Stimulated activated naive CD4-positive, alpha-beta T cell treated with Interleukin-2 at 50 U/mL for 16 hours (primary cell): ENCODE data around the gene ACER1.
A peak's percentile ranks its signal among the peaks of the same experiment; 100 is the strongest.
"Not testable (repeated sequence)": the region's sequence is repeated elsewhere in the genome, so short reads cannot be mapped to it uniquely, and the experiment has no call there.

Source experiments
- DNase-seq: peaks from one replicate; lab custom pipeline; 2025; lab: John Stamatoyannopoulos, UW

Gene ACER1, protein sequence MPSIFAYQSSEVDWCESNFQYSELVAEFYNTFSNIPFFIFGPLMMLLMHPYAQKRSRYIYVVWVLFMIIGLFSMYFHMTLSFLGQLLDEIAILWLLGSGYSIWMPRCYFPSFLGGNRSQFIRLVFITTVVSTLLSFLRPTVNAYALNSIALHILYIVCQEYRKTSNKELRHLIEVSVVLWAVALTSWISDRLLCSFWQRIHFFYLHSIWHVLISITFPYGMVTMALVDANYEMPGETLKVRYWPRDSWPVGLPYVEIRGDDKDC

DNA sequence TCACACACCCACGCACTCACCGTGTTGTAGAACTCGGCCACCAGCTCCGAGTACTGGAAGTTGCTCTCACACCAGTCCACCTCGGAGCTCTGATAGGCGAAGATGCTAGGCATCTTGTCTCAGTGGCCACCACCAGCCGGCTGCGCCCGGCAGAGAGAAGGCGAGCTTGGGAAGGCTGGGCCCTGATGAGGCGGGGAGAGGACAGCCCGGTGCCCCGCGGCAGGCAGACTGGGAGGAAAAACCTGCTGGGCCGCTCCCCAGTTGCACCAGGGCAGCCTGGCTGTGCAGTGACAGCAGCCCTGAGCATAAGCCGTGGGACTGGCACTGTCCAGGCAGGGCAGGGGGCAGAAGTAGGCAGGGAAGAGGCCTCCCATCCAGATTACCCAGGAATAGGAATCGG, at the start of gene ACER1:
TSS of gene ACER1 (minus strand) at position 174 of the 400 bp plus-strand sequence. CDS start at position 113, 61 bp downstream.
- DNase-seq = no peak

DNA sequence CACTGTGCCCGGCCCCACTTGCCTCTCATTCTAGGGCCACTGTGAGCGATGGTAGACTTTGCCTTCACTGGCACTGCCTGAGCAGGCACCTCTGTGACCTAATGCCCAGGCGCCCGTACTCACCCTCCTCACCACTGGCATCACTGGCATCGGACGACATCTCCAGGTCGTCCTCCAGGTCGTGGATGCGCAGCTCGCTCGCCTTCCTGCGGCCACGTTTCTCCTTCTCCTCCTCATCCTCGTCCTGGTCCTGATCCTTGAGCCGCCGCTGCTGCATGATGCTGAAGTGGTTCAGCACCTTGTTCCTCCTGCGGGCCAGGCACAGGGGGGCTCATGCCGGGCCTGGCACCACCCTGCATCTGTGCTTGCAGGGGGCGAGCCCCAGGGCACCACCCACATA, 49.8 kb upstream of the ACER1 start:
- DNase-seq = no peak

DNA sequence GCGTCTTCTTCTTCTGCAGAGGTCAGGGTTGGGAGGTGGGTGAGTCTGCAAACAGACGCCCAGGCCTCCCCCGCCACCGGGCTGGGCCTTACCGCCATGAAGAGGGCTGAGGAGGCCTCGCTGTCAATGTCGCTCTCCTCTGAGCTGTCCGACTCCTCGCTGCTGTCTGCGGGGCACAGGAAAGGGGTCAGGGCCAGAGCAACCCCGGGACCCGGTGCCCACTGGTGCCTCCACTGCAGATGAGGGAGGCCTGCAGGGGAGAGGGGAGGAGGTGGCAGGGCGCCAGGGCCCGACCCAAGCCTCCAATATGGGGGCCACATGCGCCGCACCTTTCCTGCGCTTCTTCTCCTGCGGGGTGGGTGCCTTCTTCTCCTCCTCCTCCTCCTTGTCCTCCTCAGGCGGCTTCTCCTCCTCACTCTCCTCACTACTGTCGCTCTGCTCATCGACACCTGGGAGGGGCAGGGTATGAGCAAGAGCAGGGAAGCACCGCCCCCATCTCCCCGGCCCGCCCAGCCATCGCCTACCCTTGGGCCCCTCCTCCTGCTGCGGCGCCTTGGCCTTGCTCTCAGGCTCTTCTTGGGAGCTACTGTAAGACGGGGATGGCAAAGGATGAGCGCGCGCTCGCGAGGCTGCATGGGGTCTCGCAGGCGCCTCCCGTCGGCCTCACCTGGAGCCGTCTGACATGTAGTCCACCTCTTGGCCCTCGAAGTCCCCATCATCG, 47.8 kb upstream of the ACER1 start:
- no peak for DNase-seq

DNA sequence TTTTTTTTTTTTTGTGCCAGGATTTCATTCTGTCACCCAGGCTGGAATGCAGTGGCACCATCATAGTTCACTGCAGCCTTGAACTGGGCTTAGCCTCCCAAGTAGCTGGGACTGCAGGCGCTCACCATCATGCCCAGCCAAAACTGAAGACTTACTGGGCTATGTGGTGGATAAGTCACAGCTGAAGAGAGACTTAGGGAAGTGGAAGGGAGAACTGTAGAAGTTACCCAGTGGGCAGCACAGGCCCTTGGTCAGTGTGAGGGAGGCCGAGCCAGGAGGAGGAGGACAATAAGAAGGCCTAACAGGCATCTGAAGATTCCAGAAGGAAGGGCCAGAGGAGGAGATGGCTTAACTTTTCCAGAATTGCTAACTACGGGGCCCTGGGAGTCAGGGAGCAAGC, 46.3 kb upstream of the ACER1 start:
- no peak for DNase-seq

DNA sequence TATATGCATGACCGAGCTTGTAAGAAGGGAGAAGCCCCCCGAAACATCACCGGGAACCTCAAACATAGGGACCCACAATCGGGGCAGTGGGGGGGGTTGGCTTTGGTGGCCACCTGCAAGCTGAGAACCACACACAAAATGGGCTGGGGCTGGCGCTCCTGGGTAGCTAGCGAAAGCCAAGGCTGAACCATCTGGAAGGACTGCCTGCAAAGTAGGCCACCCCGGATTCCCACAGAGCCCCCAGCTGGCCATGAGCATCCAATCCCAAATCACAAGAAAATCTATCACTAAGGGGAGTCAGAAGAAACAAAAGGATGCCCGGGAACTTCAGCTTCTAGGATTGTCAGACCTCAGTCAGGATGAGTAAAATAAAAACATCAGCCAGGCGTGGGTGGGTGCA, 45.1 kb upstream of the ACER1 start:
- no peak for DNase-seq

DNA sequence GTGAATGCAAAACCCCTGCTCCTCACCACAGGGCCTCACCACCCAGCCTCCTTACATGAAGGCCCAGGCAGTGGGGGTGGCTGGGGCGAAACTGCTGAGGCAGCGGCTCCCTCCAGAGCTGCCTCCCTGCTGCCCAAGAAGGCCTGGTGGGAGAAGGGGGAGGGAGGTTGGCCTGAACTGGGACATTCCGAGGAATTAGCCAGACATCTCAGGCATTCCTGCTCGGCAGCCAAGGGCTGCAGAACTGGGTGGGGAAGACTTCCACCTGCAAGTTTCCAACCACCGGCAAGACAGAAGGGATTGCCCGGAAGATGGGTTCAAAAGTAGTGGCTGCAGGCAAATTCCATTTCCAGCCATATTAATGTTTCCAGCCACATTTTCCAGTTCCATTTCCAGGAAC, 44.6 kb upstream of the ACER1 start:
- DNase-seq = no peak

DNA sequence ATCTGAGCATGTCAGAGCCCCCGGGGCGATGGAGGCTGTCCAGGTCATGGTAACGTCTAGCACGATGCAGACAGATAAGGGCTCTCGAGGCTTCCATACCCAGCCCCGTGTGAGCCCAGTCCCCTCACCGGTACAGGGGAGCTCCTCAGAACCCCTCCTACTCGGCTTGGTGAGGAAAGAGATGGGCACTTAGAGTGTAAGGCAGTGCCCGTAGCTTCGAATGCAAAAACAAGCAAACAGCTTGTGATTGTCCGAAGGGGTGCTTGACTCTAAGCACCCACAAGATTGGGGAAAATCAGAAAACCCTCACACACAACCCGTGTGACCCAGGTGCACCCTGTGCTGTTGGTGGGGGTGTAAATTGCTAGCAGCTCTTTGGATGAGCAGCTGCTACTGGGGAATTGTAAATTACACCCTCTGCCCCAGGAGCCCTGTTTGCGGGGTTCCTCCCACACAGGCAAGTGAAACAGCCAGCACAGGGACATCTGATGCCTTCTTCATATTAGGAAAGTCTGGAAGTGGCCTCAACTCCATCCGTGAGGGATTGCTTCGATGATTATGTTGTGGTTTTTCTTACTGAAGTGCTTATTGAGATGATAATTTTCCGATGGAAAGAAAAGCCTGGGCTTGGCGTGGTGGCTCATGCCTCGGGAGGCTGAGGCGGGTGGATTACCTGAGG, 43.2 kb upstream of the ACER1 start:
- no peak for DNase-seq

DNA sequence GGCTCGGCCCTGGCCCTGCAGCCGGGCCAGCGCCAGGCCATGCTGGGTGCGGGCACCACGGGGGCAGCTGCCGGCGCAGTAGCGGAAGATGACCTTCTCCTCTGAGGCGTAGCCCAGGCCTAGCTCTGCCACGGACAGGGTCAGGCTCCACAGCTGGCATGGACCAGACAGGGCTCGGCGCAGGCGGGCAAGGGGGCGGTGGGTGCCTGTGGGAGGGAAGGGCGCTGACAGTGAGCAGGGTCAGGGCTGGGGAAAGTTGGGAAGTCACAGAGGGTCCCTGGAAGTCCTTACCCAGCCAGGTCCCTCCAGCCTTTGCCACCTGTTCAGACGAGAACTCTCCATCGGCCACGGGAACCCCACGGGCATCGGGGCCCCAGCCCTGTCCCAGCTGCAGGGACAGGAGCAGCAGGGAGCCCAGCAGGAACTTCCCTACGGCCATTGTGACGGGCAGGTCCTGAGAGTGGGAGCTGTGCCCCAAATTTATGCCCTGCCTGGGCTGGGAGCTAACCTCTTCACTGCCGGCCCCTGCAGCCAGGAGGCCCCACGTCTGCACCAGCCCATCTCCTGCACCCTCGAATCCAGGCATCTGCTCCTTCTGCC, 42.1 kb upstream of the ACER1 start, which contains the start of gene PSPN:
TSS of gene PSPN (minus strand) at position 523 of the 600 bp plus-strand sequence. CDS start at position 439, 84 bp downstream.
- DNase-seq = no peak

DNA sequence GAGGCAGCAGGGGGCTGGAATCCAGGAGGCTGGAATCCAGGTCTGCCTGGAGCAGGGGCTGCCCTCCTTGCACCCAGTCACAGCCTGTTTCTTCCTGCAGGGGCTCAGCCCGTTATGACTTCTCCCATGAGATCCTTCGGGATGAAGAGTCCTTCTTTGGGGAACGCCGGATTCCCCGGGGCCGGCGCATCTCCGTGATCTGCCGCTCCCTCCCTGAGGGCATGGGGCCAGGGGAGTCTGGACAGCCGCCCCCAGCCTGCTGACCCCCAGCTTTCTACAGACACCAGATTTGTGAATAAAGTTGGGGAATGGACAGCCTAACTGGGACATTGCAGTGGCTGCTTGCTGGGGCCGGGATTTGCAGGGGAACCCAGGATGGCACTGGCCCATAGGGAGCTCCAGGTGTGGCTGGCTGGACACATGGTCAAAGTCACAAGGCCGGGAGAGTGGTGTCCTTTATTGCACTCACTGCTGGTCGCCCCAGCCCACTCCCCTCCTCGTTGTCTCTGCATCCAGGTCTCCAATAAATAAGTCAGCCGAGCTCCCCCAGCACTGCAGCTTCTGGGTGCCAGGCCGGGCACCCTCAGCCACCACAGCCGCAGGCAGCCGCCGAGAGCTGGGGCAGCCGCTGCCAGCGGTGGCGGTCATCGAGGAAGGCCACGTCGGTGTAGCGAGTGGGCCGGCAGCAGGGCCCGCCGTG, 41.4 kb upstream of the ACER1 start:
- DNase-seq = no peak

DNA sequence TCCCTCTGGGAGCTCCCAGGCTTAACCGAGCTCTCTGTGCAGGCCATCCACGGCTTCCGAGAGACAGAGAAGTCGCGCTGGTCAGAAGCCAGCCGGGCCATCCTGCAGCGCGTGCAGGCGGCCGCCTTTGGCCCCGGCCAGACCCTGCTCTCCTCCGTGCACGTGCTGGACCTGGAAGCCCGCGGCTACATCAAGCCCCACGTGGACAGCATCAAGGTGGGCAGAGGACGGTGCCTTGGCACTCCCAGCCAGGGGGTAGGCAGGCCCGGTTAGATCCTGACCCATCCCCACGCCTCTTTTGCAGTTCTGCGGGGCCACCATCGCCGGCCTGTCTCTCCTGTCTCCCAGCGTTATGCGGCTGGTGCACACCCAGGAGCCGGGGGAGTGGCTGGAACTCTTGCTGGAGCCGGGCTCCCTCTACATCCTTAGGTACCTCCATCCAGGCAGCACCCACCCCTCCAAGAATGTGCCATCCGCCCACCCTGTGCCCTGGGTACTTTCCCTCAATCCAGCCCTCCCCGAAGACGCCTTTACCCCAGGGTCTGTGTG, 40.8 kb upstream of the ACER1 start:
- DNase-seq = no peak

DNA sequence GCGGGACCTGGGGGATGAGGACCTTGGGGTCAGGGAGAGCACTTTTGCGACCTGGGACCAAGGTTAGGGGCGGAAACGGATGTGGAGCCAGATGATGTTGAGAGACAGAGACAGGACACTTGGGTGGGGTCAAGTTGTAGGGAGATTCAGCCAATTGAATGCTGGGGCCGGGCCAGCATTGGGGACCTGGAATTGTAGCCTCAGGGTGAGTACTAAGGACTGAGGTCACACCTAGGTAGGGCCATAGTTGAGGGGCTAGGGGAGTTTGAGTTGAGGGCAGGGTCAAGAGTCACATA, 40.3 kb upstream of the ACER1 start:
- no peak for DNase-seq

DNA sequence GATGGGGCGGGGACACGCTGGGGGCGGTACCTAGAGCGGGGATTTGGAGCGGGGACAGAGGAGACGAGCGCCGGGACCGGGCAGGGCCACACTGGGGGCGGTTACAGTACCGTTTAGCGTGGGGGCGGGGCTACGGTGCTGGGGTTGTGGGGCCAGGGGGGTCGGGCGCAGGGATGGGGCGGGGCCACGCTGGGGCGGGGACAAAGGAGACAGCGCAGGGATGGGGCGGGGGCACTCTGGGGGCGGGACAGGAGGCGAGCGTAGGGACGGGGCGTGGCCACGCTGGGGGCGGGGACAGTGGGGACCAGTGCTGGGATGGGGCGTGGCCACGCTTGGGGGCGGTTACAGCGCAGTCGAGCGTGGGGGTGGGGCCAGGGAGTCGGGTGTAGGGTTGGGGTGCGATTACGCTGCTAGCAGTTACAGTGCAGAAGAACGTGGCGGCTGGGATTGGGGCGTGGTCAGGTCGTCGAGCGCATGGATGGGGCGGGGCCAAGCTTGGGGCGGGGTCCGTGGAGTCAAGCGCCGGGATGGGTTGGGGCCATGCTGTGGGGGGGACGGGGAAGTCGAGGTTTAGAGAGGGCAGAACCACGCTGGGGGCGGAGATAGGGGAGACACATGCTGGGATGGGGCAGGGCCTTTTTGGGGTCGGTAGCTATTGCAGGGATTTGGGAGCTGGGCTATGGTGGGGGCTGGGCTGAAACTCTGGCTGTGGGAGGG, 39.8 kb upstream of the ACER1 start:
- DNase-seq = peak; percentile 99

DNA sequence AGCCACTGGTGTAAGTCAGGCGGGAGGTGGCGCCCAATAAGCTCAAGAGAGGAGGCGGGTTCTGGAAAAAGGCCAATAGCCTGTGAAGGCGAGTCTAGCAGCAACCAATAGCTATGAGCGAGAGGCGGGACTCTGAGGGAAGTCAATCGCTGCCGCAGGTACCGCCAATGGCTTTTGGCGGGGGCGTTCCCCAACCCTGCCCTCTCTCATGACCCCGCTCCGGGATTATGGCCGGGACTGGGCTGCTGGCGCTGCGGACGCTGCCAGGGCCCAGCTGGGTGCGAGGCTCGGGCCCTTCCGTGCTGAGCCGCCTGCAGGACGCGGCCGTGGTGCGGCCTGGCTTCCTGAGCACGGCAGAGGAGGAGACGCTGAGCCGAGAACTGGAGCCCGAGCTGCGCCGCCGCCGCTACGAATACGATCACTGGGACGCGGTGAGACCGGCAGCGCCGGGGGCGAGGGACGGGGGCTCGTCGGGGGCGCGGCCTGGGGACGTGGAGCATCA, 39.2 kb upstream of the ACER1 start, which contains the start of gene ALKBH7:
TSS of gene ALKBH7 (plus strand) at position 201 of the 502 bp plus-strand sequence. CDS start at position 228, 27 bp downstream.
- DNase-seq = peak; percentile 98

DNA sequence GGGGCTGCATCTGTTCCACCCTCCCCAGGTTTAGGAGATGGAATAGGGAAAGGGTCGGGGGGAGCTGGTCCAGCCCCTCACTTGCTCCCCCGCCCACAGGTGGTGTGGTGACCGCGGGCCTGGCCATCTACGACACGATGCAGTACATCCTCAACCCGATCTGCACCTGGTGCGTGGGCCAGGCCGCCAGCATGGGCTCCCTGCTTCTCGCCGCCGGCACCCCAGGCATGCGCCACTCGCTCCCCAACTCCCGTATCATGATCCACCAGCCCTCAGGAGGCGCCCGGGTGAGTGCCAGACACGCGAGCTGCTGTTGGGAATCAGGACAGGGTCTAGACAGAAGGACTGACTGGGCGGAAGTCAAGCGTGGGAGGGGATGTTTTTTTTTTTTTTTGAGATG, 30.9 kb upstream of the ACER1 start:
- no peak for DNase-seq

DNA sequence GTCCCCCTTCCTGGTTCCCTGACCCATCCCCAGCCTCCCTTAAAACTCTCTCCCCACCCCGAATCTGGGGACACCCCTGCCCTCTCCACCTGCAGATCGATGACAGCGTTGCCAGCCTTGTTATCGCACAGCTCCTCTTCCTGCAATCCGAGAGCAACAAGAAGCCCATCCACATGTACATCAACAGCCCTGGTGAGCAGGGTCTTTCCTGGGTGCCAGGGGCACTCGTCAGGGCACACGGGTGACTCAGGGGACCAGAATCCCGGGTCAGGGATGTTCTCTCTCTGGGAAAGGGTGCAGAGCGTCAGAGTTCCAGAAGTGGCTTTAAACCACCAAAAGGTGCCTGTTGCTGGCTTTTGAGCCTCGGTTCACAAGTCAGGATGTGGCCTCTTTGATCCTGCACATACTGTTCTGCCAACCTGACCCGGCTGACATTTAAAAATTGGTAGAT, 29.0 kb upstream of the ACER1 start:
- peak; percentile 14 for DNase-seq

DNA sequence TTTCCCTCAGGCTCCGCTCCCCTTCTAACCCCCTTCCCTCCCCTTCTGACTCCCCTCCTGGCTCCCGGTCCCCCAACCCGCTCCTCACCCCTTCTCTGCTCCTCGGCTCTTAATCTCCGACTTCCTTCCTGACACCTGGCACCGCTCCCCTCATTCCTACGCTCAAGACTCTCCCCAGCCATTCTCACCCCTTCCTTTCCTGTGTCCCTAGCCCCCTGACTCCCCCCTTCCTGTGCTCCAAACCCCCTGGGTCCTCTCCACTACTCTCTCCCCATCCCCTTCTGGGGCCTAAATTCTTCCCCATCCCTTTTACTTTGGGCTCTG, 28.6 kb upstream of the ACER1 start:
- DNase-seq = no peak

DNA sequence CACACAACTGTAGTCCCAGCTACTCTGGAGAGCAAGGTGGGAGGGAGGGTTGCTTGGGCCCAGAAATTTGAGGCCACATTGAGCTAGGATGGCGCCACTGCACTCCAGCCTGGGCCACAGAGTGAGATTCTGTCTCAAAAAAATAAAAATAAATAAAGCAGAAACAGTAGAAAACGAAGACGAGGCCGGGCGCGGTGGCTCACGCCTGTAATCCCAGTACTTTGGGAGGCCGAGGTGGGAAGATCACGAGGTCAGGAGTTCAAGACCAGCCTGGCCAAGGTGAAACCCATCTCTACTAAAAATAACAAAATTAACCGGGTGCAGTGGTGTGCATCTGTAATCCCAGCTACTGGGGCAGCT, 27.4 kb upstream of the ACER1 start:
- not testable (repeated sequence) for DNase-seq

DNA sequence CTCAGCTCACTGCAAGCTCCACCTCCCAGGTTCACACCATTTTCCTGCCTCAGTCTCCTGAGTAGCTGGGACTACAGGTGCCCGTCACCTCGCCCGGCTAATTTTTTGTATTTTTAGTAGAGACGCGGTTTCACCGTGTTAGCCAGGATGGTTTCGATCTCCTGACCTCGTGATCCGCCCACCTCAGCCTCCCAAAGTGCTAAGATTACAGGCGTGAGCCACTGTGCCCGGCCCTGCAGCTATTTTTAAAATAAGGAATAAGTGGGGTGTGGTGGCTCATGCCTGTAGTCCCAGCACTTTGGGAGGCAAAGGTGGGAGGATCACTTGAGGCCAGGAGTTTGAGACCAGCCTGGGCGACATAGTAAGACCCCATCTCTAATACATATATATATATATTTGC, 27.0 kb upstream of the ACER1 start:
- not testable (repeated sequence) for DNase-seq

DNA sequence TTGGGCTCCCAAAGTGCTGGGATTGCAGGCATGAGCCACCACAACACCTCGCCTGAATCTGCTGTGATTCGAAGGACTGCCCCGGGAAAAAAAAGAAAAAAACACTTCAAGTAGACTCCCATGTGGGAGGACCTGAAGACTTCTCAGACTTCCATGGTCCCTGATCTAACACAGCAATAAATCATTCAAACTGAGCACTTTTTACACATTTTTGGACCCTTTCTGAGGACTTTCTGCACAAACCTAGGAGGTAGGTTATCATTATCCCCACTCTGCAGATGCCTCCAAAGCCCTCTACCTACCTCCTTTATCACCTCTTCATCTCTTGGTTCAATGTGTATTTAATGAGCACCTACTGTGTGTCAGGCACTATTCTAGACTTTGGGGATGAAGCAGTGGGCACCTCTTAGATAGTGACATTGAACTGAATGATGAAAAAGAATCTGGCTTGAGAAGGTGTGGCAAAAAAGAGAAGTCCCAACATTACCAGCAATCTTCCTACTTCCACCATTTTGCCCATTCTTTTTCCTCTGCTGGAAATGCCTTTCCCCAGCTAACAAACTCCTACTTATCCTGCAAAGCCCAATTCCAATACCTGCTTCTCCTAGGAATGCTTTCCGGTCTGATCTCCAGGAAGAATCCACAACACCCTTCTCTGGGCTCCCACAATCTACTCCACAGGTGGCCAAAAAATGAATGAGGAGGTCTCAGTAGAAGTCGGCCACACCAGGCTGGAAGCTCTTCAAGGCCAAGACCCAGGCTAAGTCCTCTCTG, 26.3 kb upstream of the ACER1 start:
- no peak for DNase-seq

DNA sequence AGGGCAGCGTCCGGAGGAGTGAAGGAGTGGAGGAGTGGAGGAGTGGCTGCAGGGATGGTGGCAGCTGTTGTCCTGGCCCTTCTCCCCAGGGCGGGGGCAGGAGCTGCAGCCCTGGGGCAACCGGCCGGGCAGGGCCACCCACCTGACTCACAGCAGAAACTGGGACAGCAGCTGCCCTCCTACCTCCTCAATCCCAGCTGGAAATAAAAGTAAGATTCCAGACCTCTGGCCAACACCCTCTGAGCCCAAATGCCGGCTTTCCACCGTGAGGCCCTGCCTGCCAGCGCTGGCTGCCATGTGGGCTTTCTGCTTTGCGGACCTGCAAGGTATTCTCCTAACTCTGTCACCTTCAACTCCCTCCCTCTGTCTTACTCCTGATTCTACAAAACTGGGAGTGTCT, 24.6 kb upstream of the ACER1 start:
- DNase-seq = no peak
